ENCODE measurements around the gene ADAMTSL2.

The ADAMTSL2 gene

DNA sequence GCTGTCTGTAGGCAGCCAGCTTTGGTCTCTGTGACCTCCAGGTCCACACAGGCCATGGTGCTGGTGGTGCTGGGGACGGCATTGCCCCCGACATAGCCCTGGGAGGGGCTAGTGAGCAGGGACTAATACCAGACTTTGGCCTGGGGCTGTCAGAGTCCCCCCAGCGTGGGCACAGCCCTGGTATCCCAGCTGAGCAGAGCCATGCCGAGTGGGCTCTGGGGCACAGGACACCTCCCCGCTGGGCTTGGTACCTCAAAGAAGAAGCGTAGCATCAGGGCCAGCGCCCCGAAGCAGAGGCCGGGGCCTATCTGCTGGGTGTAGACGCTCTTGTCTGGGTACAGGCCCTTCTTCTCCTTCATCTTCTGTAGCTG, 19.3 kb upstream of the ADAMTSL2 start (continued):
- TF ChIP-seq TOX (CRISPR knock-in tag; IDR thresholded peaks at IDR 0.05; ENCODE audit: borderline replicate concordance) = no peak

DNA sequence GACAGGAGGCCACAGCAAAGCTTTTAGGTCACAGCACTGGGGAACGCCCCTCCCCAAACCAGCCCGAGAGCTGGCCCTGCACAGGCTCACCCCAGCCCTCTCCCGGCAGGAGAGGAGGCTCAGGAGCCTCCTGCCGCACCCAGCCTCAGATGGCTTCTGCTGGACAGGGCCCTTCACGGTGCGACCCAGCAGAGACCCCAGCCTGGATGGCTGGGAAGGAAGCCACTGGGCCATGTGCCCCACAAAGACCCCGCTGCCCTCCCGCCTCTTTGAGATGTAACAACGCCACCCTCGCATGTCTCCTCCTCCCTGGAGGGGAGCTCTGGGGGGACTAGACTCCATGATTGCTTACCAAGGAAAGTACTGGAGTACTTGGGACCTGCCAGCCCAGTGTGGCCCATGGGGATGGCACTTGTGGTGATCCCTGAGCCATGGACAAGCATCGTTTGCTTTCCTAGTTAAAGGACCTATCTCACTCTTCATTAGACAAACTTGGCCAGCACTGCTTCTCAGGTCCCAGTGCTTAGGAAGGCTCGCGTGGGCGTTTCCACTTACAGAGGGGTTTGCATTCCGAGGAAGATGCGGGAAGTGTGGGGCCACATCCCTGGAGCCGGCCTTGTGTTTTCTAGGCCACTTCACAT, 18.8 kb upstream of the ADAMTSL2 start:
- TF ChIP-seq ZC3H10 (CRISPR knock-in tag; IDR thresholded peaks at IDR 0.05) (no peak), PPARA (CRISPR knock-in tag; IDR thresholded peaks at IDR 0.05; ENCODE audit: borderline replicate concordance) (no peak), ZNF70 (CRISPR knock-in tag; IDR thresholded peaks at IDR 0.05) (no peak), ZNF8 (CRISPR knock-in tag; IDR thresholded peaks at IDR 0.05) (no peak), RARB (CRISPR knock-in tag; IDR thresholded peaks at IDR 0.05) (no peak), ISL1 (CRISPR knock-in tag; IDR thresholded peaks at IDR 0.05) (no peak), ZFP30 (CRISPR knock-in tag; IDR thresholded peaks at IDR 0.05) (no peak), TCF4 (CRISPR knock-in tag; IDR thresholded peaks at IDR 0.05; ENCODE audit: borderline replicate concordance) (no peak), OSR1 (CRISPR knock-in tag; IDR thresholded peaks at IDR 0.05) (no peak), ZNF565 (CRISPR knock-in tag; conservative IDR thresholded peaks at IDR 0.05; ENCODE audit: low read depth) (no peak), ZFP3 (CRISPR knock-in tag; IDR thresholded peaks at IDR 0.05) (no peak), ARNTL (CRISPR knock-in tag; IDR thresholded peaks at IDR 0.05; ENCODE audit: borderline replicate concordance, low read depth) (no peak), TOX (CRISPR knock-in tag; IDR thresholded peaks at IDR 0.05; ENCODE audit: borderline replicate concordance) (no peak), BACH2 (CRISPR knock-in tag; IDR thresholded peaks at IDR 0.05; ENCODE audit: borderline replicate concordance) (no peak), CSDC2 (CRISPR knock-in tag; IDR thresholded peaks at IDR 0.05) (no peak)
- TF ChIP-seq, protein P1, sequence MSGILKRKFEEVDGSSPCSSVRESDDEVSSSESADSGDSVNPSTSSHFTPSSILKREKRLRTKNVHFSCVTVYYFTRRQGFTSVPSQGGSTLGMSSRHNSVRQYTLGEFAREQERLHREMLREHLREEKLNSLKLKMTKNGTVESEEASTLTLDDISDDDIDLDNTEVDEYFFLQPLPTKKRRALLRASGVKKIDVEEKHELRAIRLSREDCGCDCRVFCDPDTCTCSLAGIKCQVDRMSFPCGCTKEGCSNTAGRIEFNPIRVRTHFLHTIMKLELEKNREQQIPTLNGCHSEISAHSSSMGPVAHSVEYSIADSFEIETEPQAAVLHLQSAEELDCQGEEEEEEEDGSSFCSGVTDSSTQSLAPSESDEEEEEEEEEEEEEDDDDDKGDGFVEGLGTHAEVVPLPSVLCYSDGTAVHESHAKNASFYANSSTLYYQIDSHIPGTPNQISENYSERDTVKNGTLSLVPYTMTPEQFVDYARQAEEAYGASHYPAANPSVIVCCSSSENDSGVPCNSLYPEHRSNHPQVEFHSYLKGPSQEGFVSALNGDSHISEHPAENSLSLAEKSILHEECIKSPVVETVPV (CRISPR knock-in tag; IDR thresholded peaks at IDR 0.05) = no peak
- TF ChIP-seq, protein P2, sequence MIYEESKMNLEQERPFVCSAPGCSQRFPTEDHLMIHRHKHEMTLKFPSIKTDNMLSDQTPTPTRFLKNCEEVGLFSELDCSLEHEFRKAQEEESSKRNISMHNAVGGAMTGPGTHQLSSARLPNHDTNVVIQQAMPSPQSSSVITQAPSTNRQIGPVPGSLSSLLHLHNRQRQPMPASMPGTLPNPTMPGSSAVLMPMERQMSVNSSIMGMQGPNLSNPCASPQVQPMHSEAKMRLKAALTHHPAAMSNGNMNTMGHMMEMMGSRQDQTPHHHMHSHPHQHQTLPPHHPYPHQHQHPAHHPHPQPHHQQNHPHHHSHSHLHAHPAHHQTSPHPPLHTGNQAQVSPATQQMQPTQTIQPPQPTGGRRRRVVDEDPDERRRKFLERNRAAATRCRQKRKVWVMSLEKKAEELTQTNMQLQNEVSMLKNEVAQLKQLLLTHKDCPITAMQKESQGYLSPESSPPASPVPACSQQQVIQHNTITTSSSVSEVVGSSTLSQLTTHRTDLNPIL (CRISPR knock-in tag; IDR thresholded peaks at IDR 0.05; ENCODE audit: low read depth) = no peak
- TF ChIP-seq, protein P3, sequence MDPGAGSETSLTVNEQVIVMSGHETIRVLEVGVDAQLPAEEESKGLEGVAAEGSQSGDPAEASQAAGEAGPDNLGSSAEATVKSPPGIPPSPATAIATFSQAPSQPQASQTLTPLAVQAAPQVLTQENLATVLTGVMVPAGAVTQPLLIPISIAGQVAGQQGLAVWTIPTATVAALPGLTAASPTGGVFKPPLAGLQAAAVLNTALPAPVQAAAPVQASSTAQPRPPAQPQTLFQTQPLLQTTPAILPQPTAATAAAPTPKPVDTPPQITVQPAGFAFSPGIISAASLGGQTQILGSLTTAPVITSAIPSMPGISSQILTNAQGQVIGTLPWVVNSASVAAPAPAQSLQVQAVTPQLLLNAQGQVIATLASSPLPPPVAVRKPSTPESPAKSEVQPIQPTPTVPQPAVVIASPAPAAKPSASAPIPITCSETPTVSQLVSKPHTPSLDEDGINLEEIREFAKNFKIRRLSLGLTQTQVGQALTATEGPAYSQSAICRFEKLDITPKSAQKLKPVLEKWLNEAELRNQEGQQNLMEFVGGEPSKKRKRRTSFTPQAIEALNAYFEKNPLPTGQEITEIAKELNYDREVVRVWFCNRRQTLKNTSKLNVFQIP (CRISPR knock-in tag; IDR thresholded peaks at IDR 0.05; ENCODE audit: borderline replicate concordance, low read depth) = no peak
- TF ChIP-seq, protein P4, sequence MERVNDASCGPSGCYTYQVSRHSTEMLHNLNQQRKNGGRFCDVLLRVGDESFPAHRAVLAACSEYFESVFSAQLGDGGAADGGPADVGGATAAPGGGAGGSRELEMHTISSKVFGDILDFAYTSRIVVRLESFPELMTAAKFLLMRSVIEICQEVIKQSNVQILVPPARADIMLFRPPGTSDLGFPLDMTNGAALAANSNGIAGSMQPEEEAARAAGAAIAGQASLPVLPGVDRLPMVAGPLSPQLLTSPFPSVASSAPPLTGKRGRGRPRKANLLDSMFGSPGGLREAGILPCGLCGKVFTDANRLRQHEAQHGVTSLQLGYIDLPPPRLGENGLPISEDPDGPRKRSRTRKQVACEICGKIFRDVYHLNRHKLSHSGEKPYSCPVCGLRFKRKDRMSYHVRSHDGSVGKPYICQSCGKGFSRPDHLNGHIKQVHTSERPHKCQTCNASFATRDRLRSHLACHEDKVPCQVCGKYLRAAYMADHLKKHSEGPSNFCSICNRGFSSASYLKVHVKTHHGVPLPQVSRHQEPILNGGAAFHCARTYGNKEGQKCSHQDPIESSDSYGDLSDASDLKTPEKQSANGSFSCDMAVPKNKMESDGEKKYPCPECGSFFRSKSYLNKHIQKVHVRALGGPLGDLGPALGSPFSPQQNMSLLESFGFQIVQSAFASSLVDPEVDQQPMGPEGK (CRISPR knock-in tag; IDR thresholded peaks at IDR 0.05; ENCODE audit: borderline replicate concordance) = no peak
- TF ChIP-seq, protein P5, sequence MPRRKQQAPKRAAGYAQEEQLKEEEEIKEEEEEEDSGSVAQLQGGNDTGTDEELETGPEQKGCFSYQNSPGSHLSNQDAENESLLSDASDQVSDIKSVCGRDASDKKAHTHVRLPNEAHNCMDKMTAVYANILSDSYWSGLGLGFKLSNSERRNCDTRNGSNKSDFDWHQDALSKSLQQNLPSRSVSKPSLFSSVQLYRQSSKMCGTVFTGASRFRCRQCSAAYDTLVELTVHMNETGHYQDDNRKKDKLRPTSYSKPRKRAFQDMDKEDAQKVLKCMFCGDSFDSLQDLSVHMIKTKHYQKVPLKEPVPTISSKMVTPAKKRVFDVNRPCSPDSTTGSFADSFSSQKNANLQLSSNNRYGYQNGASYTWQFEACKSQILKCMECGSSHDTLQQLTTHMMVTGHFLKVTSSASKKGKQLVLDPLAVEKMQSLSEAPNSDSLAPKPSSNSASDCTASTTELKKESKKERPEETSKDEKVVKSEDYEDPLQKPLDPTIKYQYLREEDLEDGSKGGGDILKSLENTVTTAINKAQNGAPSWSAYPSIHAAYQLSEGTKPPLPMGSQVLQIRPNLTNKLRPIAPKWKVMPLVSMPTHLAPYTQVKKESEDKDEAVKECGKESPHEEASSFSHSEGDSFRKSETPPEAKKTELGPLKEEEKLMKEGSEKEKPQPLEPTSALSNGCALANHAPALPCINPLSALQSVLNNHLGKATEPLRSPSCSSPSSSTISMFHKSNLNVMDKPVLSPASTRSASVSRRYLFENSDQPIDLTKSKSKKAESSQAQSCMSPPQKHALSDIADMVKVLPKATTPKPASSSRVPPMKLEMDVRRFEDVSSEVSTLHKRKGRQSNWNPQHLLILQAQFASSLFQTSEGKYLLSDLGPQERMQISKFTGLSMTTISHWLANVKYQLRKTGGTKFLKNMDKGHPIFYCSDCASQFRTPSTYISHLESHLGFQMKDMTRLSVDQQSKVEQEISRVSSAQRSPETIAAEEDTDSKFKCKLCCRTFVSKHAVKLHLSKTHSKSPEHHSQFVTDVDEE (CRISPR knock-in tag; IDR thresholded peaks at IDR 0.05) = no peak
- ATAC-seq = no peak

DNA sequence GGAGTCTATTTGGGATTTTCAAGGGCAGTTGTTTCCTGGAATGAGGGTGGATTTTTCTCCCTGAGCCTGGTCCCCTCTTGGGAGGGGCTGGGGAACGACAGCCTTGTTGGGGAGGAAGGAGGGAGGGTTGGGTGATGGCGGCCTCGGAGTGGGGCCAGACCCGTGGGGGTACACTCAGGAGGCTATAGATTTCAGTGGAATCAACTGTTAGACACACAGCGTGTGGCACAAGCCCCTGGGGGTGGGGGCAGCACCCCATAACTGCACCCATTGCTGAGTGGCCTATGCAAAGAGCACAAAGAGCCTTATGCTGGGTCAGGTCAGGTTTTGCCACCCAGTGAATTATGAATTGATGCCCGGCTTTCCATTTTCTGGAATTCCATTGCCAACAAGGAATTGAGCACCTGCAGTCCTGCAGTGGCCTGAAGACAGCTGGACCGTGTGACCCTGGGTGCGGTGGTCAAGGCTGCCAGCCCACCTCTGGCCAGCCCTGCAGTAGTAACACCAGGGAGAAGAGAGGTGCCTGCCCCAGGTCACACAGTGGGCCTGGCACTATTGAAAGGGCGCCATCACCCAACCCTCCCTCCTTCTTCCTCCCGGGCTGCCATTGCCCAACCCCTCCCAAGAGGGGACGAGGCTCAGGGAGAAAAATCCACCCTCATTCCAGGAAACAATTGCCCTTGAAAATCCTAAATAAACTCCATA, 18.1 kb upstream of the ADAMTSL2 start:
- ATAC-seq = no peak
- TF ChIP-seq PPARA (CRISPR knock-in tag; IDR thresholded peaks at IDR 0.05; ENCODE audit: borderline replicate concordance) (no peak), ISL1 (CRISPR knock-in tag; IDR thresholded peaks at IDR 0.05) (no peak), ZC3H10 (CRISPR knock-in tag; IDR thresholded peaks at IDR 0.05) (no peak), ARNTL (CRISPR knock-in tag; IDR thresholded peaks at IDR 0.05; ENCODE audit: borderline replicate concordance, low read depth) (no peak), ESRRG (CRISPR knock-in tag; IDR thresholded peaks at IDR 0.05) (no peak), RARB (CRISPR knock-in tag; IDR thresholded peaks at IDR 0.05) (no peak)
